HFFc6 (cell line): ENCODE measurements around the gene CORO7. TPM values are rescaled to one million over a fixed set of nuclear protein-coding genes. Genes with fewer than 3 reads are reported as not detected.
A peak's percentile ranks its signal among the peaks of the same experiment; 100 is the strongest.

ENCODE experiments used
- DNase-seq: peaks from one replicate; pipeline ENCODE4 v3.0.0-alpha.2; 2018
- H3K27ac Mint-ChIP-seq: 2 replicates; pipeline ENCODE4 v1.8.0; 2020; ENCODE audit warnings: mild to moderate bottlenecking, mixed read lengths
- H3K27me3 Mint-ChIP-seq: 2 replicates; pipeline ENCODE4 v1.8.0; 2021; ENCODE audit warnings: mild to moderate bottlenecking, moderate library complexity, mixed read lengths; ENCODE audit not compliant: insufficient read depth
- H3K36me3 Mint-ChIP-seq: 2 replicates; pipeline ENCODE4 v1.8.0; 2021; ENCODE audit warnings: low read depth, mixed read lengths
- H3K4me1 Mint-ChIP-seq: 2 replicates; pipeline ENCODE4 v1.8.0; 2020; ENCODE audit warnings: low read depth, mixed read lengths
- H3K4me3 Mint-ChIP-seq: 2 replicates; pipeline ENCODE4 v1.8.0; 2020; ENCODE audit warnings: mild to moderate bottlenecking, moderate library complexity, mixed read lengths
- H3K9me3 Mint-ChIP-seq: 2 replicates; pipeline ENCODE4 v1.8.0; 2020; ENCODE audit warnings: mild to moderate bottlenecking, mixed read lengths
- CTCF ChIP-seq: fragments of 200-600 bp; sonication (generic); IDR thresholded peaks from 2 replicates; pipeline ENCODE4 v1.5.0; 2021; ENCODE audit warnings: antibody characterized with exemption, mild to moderate bottlenecking
- total RNA-seq, 6 experiments: library from RNA; stranded (reverse); fragmentation: NEBNext Ultra II Directional; extraction: Animal tissue kit (Norgen Biotek cat#: 25700); gene quantifications; 2 replicates in 1 of 6; 3 replicates in 5 of 6; pipeline ENCODE4 v1.2.3, GENCODE V29; 2021

Gene CORO7
- total RNA-seq, 6 experiments from 2014 or later, result 12.1 to 20.9 (median 17.2) TPM

- Mint-ChIP-seq H3K36me3 (no peaks in the 10 kb centered on the region; the same call in 1 of the 2 replicates), H3K27me3 (peaks cover 28% of the 10 kb centered on the region), H3K27ac (no peak overlapping the region), H3K4me3 (no peak overlapping the region), H3K9me3 (no peaks in the 10 kb centered on the region), H3K4me1 (peaks cover 63% of the 10 kb centered on the region)
- no peak for DNase-seq
- no peak for TF ChIP-seq CTCF
These were observed 35.1 kb downstream of the CORO7 start for GRCh38 chr16:4381072-4381934.

DNA sequence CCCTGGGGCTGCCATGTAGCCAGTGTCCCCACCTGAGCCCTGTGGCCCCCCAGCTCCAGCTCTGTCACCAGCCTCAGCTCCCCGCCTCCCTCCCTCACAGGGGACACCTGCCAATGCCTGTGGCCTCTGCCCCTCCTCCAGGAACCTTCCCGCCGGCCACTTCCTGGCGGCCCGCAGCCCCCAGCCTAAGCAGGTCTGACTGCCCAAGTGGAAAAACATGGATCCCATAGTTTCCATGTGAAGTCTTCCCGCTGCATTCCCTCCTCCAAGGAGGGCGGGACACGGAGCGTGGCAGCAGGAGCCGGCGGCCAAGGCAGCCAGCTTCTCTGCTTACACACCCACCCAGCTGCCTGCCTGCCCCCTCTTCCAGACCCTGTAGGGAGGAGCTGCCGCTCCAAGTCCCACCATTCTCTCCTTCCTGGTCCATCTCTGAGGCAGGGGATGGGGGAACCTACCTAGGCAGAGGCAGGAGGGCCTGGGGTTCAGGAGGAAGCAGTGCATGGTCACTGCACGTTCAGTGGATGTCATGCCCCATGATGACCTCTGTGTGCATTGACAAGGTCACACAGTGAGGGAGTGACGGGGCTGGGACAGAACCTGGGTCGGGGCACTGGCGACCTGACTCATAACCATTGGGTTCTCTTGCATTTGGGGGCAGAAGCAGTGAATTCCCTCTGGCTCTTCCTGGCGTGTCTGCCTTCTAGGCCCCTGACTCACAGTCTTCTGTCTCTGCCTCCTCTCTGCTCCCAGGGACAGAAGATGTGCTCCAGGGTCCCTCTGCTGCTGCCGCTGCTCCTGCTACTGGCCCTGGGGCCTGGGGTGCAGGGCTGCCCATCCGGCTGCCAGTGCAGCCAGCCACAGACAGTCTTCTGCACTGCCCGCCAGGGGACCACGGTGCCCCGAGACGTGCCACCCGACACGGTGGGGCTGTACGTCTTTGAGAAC, 36.0 kb downstream of the CORO7 start:
- H3K9me3 Mint-ChIP-seq, result no peaks in the 10 kb centered on the region
- H3K27me3 Mint-ChIP-seq, result peaks cover 19% of the 10 kb centered on the region
- H3K4me1 Mint-ChIP-seq, result peaks cover 63% of the 10 kb centered on the region
- H3K36me3 Mint-ChIP-seq, result no peaks in the 10 kb centered on the region; the same call in 1 of the 2 replicates
- H3K27ac Mint-ChIP-seq, result peak overlapping the region; percentile 33; the same call in 1 of the 2 replicates
- no peak for DNase-seq
- H3K4me3 Mint-ChIP-seq, result no peak overlapping the region
- no peak for TF ChIP-seq CTCF

GRCh38 chr16:4378999-4379690, 37.3 kb downstream of the CORO7 start:
- H3K4me3 Mint-ChIP-seq, result no peak overlapping the region
- H3K9me3 Mint-ChIP-seq, result no peaks in the 10 kb centered on the region
- no peaks in the 10 kb centered on the region; the same call in 1 of the 2 replicates for H3K36me3 Mint-ChIP-seq
- DNase-seq, result no peak
- peaks cover 9% of the 10 kb centered on the region for H3K27me3 Mint-ChIP-seq
- no peak for TF ChIP-seq CTCF
- peaks cover 60% of the 10 kb centered on the region for H3K4me1 Mint-ChIP-seq
- H3K27ac Mint-ChIP-seq, result peak overlapping the region; percentile 98; the same call in 1 of the 2 replicates

DNA sequence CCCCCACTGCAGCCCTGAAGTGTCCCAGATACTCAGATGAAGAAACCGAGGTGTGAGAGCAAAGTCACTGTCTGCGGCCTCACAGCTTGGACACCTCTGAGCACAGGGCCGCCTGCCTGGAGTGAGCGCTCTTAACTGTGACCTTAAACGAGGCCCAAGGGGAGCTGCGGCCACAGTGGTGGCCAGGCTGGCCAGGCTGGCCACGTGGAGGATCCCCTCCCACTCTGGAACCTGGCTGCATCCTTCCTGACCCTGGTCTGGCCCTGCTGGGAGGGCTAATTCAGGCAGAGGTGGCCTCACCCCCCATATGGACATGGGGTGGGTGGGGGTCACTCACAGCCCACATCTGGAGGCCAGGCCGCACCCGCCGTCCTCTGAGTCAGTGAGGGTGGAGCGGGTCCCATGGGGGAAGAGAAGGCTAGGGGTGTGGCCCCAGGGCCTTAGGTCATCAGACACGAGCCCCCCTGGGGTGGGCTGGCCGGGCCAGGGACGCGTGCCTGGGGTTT, 38.2 kb downstream of the CORO7 start:
- Mint-ChIP-seq H3K36me3 (no peaks in the 10 kb centered on the region; the same call in 1 of the 2 replicates), H3K27me3 (peaks cover 6% of the 10 kb centered on the region), H3K4me1 (peaks cover 53% of the 10 kb centered on the region), H3K27ac (peak overlapping the region; percentile 98), H3K4me3 (peak overlapping the region; percentile 60), H3K9me3 (no peaks in the 10 kb centered on the region)
- no peak for TF ChIP-seq CTCF
- DNase-seq, result no peak

DNA sequence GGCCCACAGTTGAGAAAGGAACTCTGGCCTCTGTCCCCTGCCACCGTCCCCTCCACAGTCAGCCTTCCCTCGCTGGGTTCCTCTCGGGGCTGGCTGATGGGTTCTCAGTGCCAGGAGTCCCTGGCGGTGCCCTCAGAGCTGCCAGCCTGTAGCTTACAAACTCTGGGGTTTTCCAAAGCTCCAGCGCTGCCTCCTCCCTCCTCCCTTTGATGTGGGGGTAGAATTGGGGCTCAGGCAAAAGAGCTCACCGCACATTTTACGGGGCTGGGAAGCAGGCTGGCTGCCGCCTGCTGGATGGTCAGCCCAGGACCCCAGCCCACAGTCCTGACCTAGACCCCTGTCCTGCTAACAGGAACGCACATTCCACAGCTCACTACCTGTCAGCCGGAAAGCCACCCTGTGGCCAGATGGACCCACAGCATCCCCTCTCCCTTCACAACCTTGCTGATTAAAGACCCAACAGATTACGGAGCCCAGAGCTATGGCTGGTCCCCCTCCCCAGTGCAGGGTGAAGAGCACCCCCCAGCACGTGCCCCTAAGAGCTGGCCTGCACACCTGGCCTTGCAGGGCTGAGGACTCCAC, 38.7 kb downstream of the CORO7 start:
- Mint-ChIP-seq H3K27ac (peak overlapping the region; percentile 98), H3K27me3 (peaks cover 7% of the 10 kb centered on the region), H3K36me3 (no peaks in the 10 kb centered on the region; the same call in 1 of the 2 replicates), H3K4me1 (peaks cover 49% of the 10 kb centered on the region), H3K4me3 (peak overlapping the region; percentile 60), H3K9me3 (no peaks in the 10 kb centered on the region)
- no peak for DNase-seq
- TF ChIP-seq CTCF, result peak; percentile 53
